Measurements from ENCODE around the gene SLC16A4. TPM values are rescaled to one million over a fixed set of nuclear protein-coding genes. Genes with fewer than 3 reads are reported as not detected.
"Not testable (repeated sequence)": the region's sequence is repeated elsewhere in the genome, so short reads cannot be mapped to it uniquely, and the experiment has no call there.

The SLC16A4 gene
- 4.4 TPM for total RNA-seq (ENCODE audit: unreplicated experiment)
- long read RNA-seq: 0 reads

DNA sequence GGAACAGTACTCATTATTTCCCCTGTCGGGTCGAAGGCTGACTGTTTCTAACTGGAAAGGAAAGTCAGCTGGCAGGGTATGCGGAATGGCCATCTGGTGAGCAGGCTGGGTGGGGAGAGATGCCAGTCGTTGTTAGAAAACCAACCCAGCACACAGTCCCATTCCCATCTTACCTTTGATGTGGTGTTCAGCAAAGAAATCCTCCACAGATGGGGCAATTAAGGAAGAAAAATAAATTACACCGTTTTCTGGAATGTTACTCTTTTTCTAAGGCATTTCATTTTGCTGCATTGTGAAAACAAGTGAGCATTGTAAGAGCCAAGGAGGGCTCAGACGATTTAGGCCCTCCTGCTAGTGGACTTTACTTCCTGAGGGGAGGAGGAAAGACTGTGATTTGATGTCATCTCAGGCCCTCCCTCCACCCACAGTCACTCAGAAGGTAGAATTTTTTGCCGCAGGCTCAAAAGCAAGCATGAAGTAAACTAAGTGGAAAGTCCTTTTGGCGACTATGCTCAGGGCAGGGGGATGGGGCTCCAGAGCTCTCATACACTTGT lies at the start of gene SLC16A4:
Gene SLC16A4, minus strand, starts transcription at position 335 of the 554 bp plus-strand sequence. CDS start 1,703 bp downstream, outside the sequence.
- H3K9me3 Mint-ChIP-seq (ENCODE audit: unreplicated experiment): no peaks in the 10 kb centered on the region
- peak within 1 kb of the TSS; percentile 97 for H3K27ac Mint-ChIP-seq (ENCODE audit: unreplicated experiment)
- H3K4me3 Mint-ChIP-seq (ENCODE audit: unreplicated experiment): peak within 1 kb of the TSS; percentile 50
- H3K27me3 Mint-ChIP-seq (ENCODE audit: unreplicated experiment): no peaks in the 10 kb centered on the region
- peak; percentile 34 for DNase-seq
- TF ChIP-seq CTCF (IDR thresholded peaks at IDR 0.05; ENCODE audit: partially characterized antibody, unreplicated experiment): no peak
- H3K36me3 Mint-ChIP-seq (ENCODE audit: unreplicated experiment): no peaks in the 10 kb centered on the region
- peaks cover 20% of the 10 kb centered on the region for H3K4me1 Mint-ChIP-seq (ENCODE audit: low read depth, unreplicated experiment)

DNA sequence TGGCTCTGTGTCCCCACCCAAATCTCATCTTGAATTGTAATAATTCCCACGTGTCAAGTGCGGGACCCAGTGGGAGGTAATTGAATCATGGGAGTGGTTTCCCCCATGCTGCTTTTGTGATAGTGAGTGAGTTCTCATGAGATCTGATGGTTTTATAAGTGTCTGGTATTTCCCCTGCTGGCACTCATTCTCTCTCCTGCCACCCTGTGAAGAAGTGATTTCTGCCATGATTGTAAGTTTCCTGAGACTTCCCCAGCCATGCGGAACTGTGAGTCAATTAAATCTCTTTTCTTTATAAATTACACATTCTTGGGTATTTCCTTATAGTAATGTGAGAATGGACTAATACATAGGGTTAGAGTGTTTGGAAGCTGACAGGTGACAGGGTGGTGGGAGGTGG lies 49.0 kb upstream of the SLC16A4 start:
- H3K27me3 Mint-ChIP-seq (ENCODE audit: unreplicated experiment); DNase-seq; H3K27ac Mint-ChIP-seq (ENCODE audit: unreplicated experiment); H3K4me1 Mint-ChIP-seq (ENCODE audit: low read depth, unreplicated experiment); H3K36me3 Mint-ChIP-seq (ENCODE audit: unreplicated experiment); H3K4me3 Mint-ChIP-seq (ENCODE audit: unreplicated experiment); H3K9me3 Mint-ChIP-seq (ENCODE audit: unreplicated experiment): not testable (repeated sequence)

DNA sequence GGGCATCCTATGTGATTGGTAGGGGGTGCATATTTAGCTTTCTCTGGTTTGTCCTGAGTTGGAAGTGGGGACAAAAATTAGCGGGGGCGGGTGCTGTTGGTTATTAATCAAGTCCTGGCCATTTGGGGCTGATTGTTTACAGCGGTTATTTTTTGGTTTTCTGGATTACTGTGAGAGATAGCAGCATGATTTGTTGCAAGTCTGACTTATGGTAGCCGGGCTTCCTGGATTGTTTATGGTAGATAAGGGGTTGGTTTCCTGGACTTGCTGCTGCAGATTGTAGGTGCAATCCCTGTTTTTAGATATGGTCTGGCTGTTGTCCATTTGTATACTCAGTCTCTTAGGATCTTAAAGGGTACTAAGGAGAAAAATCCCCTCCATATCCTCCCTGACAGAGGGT lies 48.1 kb upstream of the SLC16A4 start:
- no peaks in the 10 kb centered on the region for H3K36me3 Mint-ChIP-seq (ENCODE audit: unreplicated experiment)
- H3K4me3 Mint-ChIP-seq (ENCODE audit: unreplicated experiment): no peak overlapping the region
- TF ChIP-seq CTCF (IDR thresholded peaks at IDR 0.05; ENCODE audit: partially characterized antibody, unreplicated experiment): no peak
- H3K27ac Mint-ChIP-seq (ENCODE audit: unreplicated experiment): no peak overlapping the region
- H3K27me3 Mint-ChIP-seq (ENCODE audit: unreplicated experiment): no peaks in the 10 kb centered on the region
- DNase-seq: no peak
- peaks cover 3% of the 10 kb centered on the region for H3K4me1 Mint-ChIP-seq (ENCODE audit: low read depth, unreplicated experiment)
- no peaks in the 10 kb centered on the region for H3K9me3 Mint-ChIP-seq (ENCODE audit: unreplicated experiment)

DNA sequence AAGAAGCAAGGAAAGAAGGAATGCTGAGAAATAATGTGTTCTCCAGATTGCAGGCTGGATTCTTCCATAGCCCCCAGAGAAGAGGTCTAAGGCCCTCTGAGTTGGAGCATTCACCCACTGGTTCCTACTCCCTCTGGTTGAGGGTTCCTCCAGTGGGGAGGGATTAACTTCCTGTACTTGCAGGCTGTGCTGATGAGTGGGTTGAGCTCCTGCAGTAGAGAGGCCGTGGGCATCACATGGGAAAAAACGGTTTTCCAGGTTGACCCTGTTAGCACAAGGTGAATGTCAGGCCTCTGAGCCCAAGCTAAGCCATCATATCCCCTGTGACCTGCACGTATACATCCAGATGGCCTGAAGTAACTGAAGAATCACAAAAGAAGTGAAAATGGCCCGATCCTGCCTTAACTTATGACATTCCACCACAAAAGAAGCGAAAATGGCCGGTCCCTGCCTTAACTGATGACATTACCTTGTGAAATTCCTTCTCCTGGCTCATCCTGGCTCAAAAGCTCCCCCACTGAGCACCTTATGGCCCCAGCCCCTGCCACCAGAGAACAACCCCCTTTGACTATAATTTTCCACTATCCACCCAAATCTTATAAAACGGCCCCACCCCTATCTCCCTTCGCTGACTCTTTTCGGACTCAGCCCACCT lies 46.9 kb upstream of the SLC16A4 start:
- not testable (repeated sequence) for H3K36me3 Mint-ChIP-seq (ENCODE audit: unreplicated experiment); H3K9me3 Mint-ChIP-seq (ENCODE audit: unreplicated experiment); DNase-seq; H3K4me1 Mint-ChIP-seq (ENCODE audit: low read depth, unreplicated experiment); H3K4me3 Mint-ChIP-seq (ENCODE audit: unreplicated experiment); H3K27me3 Mint-ChIP-seq (ENCODE audit: unreplicated experiment); H3K27ac Mint-ChIP-seq (ENCODE audit: unreplicated experiment)

DNA sequence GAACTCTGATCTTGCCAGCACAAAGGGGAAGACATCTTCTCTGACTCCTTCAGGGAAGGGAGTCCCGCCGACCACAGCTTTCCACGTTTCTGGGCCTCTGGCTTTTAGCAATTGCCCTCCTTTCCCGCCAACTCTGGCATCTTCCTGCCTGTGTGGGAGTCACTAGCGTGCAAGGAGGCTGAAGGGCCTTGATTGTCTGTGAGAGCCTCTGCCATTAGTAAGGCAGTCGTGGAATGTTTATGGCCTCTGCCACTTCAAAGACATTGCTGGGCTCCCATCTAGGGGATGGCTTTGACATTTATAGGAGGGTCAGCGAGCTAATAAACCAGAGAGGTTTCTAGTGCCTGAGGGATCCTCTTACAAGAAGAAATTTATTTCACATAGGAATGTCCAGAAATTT lies 45.8 kb upstream of the SLC16A4 start:
- no peak for DNase-seq
- H3K9me3 Mint-ChIP-seq (ENCODE audit: unreplicated experiment): no peaks in the 10 kb centered on the region
- H3K27ac Mint-ChIP-seq (ENCODE audit: unreplicated experiment): no peak overlapping the region
- no peak overlapping the region for H3K4me3 Mint-ChIP-seq (ENCODE audit: unreplicated experiment)
- no peak for TF ChIP-seq CTCF (IDR thresholded peaks at IDR 0.05; ENCODE audit: partially characterized antibody, unreplicated experiment)
- peaks cover 5% of the 10 kb centered on the region for H3K4me1 Mint-ChIP-seq (ENCODE audit: low read depth, unreplicated experiment)
- H3K36me3 Mint-ChIP-seq (ENCODE audit: unreplicated experiment): no peaks in the 10 kb centered on the region
- H3K27me3 Mint-ChIP-seq (ENCODE audit: unreplicated experiment): peaks cover 2% of the 10 kb centered on the region

GRCh38 chr1:110434946-110435345 lies 44.1 kb upstream of the SLC16A4 start:
- H3K27me3 Mint-ChIP-seq (ENCODE audit: unreplicated experiment): peaks cover 8% of the 10 kb centered on the region
- DNase-seq: no peak
- H3K9me3 Mint-ChIP-seq (ENCODE audit: unreplicated experiment): no peaks in the 10 kb centered on the region
- H3K4me3 Mint-ChIP-seq (ENCODE audit: unreplicated experiment): no peak overlapping the region
- no peaks in the 10 kb centered on the region for H3K36me3 Mint-ChIP-seq (ENCODE audit: unreplicated experiment)
- no peak for TF ChIP-seq CTCF (IDR thresholded peaks at IDR 0.05; ENCODE audit: partially characterized antibody, unreplicated experiment)
- H3K27ac Mint-ChIP-seq (ENCODE audit: unreplicated experiment): no peak overlapping the region
- H3K4me1 Mint-ChIP-seq (ENCODE audit: low read depth, unreplicated experiment): peaks cover 5% of the 10 kb centered on the region

All from glutamatergic neuron (in vitro differentiated cells).